Activated CD8-positive, alpha-beta memory T cell treated with anti-CD3 and anti-CD28 coated beads for 36 hours (primary cell): ENCODE data around the gene ZNF200. TPM values are rescaled to one million over a fixed set of nuclear protein-coding genes. Genes with fewer than 3 reads are reported as not detected.
"Not testable (repeated sequence)": the region's sequence is repeated elsewhere in the genome, so short reads cannot be mapped to it uniquely, and the experiment has no call there.

Experiments used
- CTCF ChIA-PET: fragments of 350-600 bp; sonication (Branson Sonifier 250); formaldehyde crosslinking; loops from one replicate; lab custom pipeline; 2021; ENCODE audit warnings: antibody characterized with exemption; lab: Charles Lee
- POLR2A ChIA-PET: fragments of 350-600 bp; sonication (Branson Sonifier 250); formaldehyde crosslinking; loops from one replicate; lab custom pipeline; 2021; ENCODE audit warnings: antibody characterized with exemption; lab: Charles Lee
- total RNA-seq, 2 experiments: library from RNA; stranded (reverse); gene quantifications; one replicate each; pipeline ENCODE4 v1.2.3, GENCODE V29; 2021

ZNF200 gene
- total RNA-seq, 2 experiments from 2014 or later = 11.3 to 11.8 TPM

DNA sequence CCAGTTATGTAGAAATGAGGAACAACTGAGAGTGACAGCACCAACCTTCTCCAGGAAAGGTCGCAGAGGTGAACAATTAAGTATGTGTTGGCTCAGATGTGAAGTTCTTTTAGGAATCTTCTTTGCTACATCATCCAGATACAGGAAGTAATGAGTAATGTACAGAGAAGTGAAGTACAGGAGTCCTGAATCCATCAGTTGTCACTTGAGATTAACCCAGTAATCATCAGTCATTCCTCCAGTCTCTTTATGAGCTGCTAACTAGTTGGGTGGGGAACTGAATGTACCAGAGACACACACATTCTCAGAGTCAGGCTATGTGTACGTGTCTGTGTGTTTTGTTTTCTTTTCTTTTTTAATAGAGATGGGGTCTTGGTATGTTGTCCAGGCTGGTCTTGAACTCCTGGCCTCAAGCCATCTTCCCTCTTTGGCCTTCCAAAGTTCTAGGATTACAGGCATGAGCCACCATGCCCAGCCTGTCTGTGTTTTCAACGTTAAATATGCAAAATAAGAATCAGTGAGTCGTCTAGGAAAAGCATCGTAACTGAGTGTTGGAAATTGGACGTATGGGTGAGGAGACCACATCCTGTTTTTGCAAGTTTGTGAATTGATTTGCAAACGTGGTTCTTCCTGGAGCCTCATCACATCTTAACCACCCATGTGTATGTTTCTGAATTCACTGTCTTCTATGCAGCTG is 19.9 kb downstream of the ZNF200 start:
- CTCF ChIA-PET = no interaction called here
- POLR2A ChIA-PET = no interaction called here

DNA sequence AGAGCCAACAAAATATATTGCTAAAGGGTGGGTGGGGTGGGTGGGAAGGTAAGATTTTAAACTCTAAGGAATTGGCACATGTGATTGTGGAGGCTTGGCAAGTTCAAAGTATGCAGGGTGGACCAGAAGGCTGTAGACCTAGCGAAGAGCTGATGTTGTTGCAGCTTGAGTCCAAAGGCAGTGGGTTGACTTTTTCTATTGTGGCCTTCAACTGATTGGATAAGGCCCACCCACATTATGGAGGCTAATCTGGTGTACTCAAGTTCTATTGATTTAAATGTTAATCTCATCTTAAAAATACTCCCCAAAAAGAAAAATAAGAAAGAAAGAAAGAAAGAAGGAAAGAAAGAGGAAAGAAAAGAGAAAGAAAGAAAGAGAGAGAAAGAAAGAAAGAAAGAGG is 22.4 kb downstream of the ZNF200 start:
- CTCF ChIA-PET = interaction anchor here (1.0 kb wide), 1 partner anchor 154 kb away, joined by 3 read pairs; no protein-coding TSS in a partner anchor
- POLR2A ChIA-PET = no interaction called here

DNA sequence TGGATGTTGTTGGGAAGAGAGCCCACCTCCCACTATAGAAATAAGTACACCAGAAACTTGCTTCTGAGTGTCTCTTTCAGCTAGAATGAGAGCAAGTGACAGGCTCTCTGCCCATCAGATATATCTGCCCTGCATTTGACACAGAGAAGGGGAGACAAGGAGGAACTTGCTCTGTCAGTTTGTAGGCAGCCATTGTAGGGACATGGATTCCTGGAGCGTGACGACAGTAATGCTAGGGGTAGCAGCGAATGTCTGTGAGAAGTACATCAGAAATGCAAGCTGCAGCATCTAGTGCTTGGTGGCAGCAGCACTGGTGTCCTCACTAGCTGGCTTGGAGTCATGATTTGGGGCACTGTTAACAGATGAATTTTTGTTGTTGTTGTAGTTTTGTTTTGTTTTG is 23.0 kb downstream of the ZNF200 start:
- ChIA-PET CTCF (no interaction called here), POLR2A (no interaction called here)

DNA sequence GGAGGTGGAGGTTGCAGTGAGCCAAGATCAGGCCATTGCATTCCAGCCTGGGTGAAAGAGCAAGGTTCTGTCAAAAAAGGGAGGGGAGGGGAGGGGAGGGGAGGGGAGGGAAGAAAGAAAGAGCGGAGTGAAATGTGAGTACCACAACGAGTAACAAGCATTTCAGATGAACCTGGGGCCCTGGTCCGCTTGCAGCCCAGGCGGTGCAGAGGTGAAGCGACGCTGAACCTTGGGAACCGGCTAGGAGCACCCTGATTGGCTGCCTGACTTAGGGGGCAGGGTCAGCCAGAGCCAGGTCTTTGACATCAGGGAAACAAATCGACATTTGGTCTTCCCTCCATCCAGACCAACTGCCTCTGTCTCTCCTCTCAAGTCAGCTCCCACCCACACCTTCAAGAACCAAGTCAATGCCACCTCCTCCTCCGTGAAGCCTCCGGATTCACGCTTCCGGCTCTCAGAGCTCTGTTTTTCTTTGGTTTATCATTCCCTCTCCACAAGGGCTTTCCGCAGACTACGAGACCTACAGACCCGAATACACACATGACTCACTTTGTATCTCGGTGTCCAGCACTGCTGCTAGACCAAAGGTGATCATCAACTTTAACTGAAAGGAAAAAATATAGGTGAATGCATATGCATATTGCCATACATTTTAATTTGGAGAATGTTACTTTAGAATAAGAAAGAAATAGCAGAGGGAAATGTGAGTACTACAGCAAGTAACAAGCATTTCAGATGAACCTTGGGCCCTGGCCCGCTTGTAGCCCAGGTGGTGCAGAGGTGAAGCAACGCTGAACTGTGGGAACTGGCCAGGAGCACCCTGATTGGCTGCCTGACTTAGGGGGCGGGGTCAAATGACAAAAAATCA is 27.6 kb downstream of the ZNF200 start:
- POLR2A ChIA-PET = no interaction called here
- CTCF ChIA-PET = no interaction called here

DNA sequence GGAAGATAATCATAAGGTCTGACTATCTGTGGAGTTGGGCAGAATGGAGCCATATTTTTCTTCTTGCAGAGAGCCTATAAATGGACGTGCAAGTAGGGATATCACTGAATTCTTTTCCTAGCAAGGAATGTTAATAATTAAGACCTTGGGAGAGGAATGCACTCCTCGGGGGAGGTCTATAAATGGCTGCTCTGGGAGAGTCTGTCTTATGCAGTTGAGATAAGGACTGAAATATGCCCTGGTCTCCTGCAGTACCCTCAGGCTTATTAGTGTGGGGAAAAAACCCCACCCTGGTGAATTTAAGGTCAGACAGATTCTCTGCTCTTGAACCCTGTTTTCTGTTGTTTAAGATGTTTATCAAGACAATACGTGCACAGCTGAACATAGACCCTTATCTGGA is 29.0 kb downstream of the ZNF200 start:
- CTCF ChIA-PET, POLR2A ChIA-PET: not testable (repeated sequence)

DNA sequence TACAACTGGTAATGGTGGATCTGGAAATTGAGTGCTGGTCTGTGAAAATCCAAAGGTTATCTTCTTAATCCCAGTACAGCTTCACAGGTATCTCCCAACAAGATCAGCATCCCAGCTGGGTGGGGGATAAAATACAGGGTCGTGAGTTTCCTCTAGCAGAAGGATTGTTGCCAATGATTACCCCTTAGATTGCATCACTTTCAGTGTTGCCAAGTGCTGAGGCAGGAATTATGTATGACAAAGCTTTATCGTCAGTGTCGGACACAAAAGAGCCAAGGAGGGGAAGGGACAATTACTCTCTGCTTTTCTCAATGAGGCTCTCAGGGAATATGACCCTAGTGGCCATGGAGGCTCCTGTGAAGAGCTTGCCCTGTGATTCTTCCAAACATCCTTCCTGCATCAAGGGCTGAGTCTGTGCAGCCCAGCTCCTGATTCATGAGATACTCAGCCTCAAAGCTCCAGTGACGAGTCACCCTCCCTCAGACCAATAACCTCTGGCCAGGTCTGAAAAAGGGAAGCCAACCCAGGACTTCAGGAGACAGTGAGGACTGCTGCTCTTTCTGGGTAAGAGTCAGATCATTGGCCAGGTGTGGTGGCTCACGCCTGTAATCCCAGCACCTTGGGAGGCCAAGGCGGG is 31.9 kb downstream of the ZNF200 start:
- ChIA-PET POLR2A (no interaction called here), CTCF (interaction anchor here (0.9 kb wide), 1 partner anchor 65 kb away, joined by 3 read pairs; no protein-coding TSS in a partner anchor)

DNA sequence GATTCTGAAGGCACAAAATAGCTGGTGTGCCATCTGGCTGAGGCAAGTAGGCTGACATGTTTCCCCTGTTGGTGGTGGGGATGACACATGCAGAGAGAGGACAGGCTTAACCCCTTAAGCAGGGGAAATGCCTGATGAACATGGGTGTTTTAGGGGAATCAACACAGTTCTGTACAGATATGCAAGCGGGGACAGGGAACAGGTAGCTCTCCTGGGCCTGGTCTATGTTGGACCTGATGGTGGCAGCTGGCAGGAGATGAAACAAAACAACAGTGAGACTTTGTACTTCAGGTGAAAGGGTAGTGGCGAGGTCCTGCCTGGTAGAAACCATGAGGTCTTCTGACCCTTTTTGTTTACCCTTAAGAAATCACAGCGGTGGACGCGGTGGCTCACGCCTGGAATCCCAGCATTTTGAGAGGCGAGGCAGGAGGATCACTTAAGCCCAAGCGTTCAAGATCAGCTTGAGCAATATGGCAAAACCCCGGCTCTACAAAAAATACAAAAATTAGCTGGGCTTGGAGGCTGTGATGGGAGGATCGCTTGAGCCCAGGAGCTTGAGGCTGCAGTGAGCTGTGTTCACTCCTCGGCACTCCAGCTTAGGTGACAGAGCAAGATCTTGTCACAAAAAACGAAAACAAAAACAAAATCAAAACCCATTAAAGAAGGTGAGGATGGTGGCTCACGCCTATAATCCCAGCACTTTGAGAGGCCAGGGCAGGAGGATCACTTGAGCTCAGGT is 36.5 kb downstream of the ZNF200 start:
- POLR2A ChIA-PET = no interaction called here
- CTCF ChIA-PET = no interaction called here

DNA sequence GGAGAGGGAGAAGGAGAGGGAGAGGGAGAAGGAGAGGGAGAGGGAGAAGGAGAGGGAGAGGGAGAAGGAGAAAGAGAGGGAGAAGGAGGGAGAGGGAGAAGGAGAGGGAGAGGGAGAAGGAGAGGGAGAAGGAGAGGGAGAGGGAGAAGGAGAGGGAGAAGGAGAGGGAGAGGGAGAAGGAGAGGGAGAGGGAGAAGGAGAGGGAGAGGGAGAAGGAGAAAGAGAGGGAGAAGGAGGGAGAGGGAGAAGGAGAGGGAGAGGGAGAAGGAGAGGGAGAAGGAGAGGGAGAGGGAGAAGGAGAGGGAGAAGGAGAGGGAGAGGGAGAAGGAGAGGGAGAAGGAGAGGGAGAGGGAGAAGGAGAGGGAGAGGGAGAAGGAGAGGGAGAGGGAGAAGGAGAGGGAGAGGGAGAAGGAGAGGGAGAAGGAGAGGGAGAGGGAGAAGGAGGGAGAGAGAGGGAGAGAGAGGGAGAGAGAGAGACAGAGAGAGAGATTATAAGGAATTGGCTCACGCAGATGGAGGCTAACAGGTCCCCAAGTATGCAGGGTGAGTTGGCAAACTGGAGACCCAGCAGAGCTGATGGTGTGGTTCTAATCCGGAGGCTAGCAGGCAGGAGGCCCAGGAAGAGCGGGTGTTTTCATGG is 37.1 kb downstream of the ZNF200 start:
- CTCF ChIA-PET, POLR2A ChIA-PET: not testable (repeated sequence)

DNA sequence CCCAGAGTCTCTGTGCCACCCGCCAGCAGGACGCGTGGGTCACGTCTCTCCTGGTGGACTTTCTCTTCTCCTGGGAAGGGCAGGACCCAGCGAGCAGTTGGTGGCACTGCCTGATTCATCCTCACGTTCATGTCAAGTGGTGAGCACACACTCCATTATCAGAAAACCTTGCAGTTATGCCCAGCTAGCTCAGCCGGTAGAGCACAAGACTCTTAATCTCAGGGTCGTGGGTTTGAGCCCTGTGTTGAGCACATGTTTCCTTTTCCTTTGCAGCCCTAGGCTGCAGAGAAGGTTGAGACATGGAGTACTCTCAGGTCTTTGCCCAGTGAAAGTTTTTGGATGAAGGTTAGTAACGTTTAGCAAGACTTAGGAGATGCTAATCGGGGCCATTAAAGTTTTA is 39.0 kb downstream of the ZNF200 start:
- POLR2A ChIA-PET = no interaction called here
- CTCF ChIA-PET = interaction anchor here (0.5 kb wide), 1 partner anchor 191 kb away, joined by 3 read pairs; no protein-coding TSS in a partner anchor

DNA sequence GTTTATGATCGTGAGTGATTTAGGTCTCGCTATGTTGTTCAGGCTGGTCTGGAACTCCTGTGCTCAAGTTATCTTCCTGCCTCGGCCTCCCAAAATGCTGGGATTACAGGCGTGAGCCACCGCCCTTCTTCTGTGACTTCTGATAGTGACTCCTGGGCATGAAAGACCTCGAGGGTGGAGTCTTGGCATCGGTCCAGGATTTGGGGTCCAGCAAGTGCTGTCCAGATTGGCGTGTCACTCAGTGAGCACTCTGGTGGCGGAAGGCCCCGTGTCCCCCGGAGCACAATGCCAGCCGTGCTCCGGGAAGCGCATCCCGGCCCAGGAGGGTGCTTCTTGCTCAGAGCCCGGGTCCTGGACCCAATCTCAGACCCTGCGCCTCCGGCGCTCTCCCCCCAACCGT is 40.2 kb downstream of the ZNF200 start:
- ChIA-PET POLR2A (no interaction called here), CTCF (interaction anchor here (0.7 kb wide), 1 partner anchor 24 kb away, joined by 6 read pairs; no protein-coding TSS in a partner anchor)

DNA sequence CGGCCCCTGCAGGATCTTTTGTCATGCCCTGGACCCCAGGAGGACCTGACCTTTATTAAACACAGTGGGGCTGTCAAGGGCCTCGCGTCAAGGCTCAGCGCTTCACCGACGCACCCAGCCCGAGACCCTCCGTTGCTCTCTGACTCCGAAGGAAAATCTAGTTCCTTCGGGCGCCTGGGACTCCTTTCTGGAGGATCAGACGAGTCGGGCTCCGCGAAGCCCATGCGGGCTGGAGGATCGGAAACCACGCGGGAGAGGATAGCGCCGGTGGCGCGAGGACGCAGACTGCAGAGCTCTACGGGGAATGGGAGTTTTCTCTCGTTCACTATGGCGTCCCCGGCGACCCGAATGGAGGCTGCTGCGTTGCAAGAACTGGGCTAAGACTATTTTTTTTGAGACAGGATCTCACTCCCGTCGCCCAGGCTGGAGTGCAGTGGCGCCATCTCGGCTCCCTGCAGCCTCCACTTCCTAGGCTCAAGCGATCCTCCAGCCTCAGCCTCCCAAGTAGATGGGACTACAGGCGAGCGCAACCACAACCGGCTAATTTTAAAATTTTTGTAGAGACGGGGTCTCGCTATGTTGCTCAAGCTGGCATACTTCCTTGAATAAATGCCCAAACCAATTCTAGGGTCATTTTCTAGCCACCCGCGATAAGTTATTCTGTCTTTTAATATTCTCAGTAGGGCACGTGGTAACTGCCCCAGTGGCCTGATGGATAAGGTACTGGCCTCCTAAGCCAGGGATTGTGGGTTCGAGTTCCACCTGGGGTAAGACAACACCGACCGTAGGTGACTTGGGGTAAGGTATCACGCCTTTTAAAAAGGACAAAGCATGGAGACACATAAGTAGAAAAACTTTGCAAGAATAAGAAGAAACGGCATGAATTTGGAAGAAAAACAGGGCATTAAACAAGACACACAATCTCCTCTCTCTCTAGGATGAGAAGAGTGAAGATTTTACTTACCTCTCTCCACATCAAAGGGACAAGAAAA is 41.4 kb downstream of the ZNF200 start:
- CTCF ChIA-PET = no interaction called here
- POLR2A ChIA-PET = no interaction called here

DNA sequence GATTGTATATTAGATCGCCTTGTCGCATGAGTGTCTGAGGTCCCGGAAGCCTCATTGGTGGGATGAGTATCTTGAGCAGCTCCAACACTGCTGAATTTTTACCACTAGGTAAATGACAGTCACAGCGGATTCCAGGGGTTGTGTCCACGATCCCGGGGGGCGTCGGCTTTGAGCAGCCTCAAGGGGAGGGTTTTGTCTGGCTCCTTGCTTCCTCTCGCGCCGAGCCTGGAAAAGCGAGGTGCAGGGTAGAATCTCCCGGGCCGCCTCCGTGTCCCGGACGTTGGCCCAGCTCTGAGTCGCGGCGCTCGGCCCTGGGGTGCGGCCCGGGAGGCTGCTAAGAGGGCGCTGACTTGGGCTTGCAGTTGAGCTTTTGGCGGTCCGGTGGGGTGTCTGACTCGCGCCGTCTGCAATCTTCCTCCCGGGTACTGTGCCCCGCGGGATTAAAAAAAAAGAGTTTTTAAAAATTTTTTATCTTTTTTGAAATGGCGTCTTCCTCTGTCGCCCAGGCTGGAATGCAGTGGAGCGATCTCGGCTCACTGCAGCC is 42.4 kb downstream of the ZNF200 start:
- CTCF ChIA-PET = interaction anchor here (0.6 kb wide), 1 partner anchor 58 kb away, joined by 5 read pairs; no protein-coding TSS in a partner anchor
- POLR2A ChIA-PET = no interaction called here

DNA sequence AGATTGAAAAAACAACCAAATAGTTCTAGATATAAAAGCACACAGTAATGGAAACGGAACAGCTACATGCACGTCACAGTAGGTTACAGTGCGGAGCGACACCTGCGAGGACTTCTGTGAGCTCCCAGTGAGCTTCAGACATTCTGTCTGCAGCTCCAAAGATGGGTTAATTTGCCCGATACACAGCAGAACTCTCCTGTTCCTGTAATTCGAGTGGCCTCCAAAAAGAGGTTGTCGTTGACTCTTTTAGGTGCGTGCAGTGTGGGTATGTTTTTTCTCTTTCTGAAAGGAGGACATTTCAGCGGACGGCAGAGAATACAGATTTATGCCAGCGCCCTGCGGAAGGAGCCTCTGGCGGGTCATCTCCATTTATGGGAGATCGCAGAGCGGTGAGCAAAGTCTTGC is 44.0 kb downstream of the ZNF200 start:
- ChIA-PET CTCF (no interaction called here), POLR2A (no interaction called here)

DNA sequence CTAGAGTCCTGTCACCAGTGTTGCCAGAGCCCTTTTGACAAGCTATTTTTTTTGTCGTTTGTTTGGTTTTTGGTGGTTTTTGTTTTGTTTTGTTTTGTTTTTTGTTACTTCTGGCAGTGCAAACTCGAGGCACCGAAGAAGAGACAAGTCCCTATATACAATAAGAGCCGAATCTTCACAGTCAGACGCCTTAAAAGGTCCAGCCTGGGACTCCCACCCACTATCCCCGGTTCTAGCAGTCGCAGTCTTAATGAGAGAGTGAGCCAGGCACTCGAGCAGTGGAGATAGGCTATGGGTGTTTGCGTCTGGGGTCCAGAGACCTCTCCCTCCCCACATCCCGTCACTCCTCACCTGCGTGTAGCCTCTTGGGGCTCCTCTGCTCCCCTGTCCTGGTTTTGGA is 45.1 kb downstream of the ZNF200 start:
- POLR2A ChIA-PET = no interaction called here

DNA sequence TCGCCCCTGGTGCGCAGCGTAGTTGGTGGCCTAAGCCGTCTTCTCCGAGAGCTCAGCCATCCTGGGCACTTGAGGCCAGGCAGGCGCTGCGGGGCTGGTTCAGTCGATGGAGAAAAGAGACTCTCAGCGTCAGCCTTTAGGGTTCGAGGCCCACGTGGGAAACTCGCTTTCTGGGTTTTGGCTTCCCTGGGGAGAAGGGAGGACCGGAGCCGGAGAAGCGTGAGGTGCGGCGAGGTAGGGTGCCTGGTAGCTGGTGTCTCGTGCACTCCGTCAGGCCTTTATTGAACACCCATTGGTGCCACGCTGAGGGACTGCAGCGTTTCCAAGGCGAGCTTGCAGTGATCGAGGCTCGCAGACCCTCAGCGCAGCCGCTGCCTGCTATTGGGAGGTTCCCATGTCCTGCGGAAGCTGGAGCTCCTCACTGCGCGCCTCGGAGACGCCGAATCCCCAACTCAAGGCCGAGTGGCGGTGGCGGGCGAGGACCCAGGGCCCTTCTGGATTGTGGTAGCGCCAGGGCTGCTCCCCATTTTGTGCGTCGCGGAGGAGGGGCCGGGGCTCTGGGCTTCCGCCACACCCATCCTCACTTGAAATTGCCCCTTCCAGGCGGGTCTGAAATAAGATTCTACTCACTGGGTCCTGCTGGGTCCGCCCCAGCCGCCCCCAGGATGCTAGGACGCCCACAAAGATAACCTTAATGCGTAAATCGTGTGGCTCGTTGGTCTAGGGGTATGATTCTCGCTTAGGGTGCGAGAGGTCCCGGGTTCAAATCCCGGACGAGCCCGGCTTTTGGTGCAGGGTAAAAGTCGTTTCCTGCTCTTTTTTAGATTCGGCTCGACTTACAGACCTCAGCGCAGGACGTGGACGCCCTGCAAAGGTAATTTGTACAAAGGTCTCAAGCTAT is 45.8 kb downstream of the ZNF200 start:
- POLR2A ChIA-PET = no interaction called here
- CTCF ChIA-PET = interaction anchor here (0.7 to 2.5 kb wide), 4 partner anchors 10 to 155 kb away, joined by 3 to 5 read pairs (median 3); no protein-coding TSS in a partner anchor

More for the DNA sequence above, 45.1 kb downstream of the ZNF200 start:
- CTCF ChIA-PET = interaction anchor here (0.6 to 1.3 kb wide), 4 partner anchors 15 to 767 kb away, joined by 3 read pairs; no protein-coding TSS in a partner anchor

DNA sequence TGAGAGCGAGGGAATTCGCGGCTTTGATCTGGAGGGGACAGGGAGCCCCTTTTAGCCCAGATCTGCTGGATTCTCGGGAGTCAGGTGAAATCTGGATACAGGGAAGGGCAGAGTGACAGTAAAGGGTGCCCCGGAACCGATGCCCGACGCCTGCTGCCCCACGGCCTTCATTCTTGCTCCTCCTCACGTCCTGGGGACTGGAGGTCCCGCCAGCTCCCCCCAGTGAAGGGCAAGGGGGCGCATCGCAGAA is 46.4 kb downstream of the ZNF200 start:
- POLR2A ChIA-PET = no interaction called here

More for the DNA sequence above, 46.4 kb downstream of the ZNF200 start:
- CTCF ChIA-PET = interaction anchor here (1.1 to 2.5 kb wide), 3 partner anchors 10 to 155 kb away, joined by 3 to 5 read pairs (median 3); no protein-coding TSS in a partner anchor
